Measurements from ENCODE around the gene IGF2BP2. TPM values are rescaled to one million over a fixed set of nuclear protein-coding genes. Genes with fewer than 3 reads are reported as not detected.
"Not testable (repeated sequence)": the region's sequence is repeated elsewhere in the genome, so short reads cannot be mapped to it uniquely, and the experiment has no call there.

Gene IGF2BP2
- total RNA-seq, 1 experiment from 2014 or later = 69.2 TPM

DNA sequence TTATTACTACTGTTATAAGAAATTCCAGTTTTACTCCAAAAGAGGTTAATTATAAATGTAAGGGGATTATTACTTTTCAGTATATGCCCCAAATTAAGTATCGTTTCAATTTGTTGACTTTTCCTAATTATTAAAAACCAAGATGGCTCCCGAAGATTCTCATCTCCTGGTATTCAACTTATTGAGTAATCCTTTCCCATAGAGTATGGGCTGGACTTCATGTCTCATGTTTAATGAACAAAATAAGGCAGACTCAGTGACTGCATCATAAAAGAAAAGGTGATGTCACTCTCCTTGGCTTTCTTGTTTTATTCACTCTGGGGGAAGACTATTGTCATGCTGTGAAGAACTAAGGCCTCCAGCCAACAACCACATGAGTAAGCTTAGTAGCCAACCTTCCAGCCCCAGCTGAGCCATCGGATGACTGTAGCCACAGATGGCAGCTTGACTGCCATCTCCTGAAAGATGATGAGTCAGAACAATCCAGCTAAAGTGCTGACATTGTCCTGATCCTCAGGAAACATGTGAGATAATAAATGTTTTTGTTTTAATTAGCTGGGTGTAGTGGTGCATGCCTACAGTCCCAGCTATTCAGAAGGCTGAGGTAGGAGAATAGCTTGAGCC, 17.3 kb downstream of the IGF2BP2 start:
- DNase-seq (ENCODE audit: low read depth) = peak; percentile 93

DNA sequence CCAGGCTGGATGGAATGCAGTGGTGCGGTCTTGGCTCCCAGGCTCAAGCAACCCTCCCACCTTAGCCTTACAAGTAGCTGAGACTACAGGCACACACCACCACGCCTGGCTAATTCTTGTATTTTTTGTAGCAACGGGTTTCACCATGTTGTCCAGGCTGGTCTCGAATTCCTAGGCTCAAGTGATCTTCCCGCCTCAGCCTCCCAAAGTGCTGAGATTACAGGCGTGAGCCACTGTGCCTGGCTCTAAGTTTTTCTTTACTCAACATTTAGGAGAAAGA, 26.1 kb downstream of the IGF2BP2 start:
- DNase-seq (ENCODE audit: low read depth) = not testable (repeated sequence)

DNA sequence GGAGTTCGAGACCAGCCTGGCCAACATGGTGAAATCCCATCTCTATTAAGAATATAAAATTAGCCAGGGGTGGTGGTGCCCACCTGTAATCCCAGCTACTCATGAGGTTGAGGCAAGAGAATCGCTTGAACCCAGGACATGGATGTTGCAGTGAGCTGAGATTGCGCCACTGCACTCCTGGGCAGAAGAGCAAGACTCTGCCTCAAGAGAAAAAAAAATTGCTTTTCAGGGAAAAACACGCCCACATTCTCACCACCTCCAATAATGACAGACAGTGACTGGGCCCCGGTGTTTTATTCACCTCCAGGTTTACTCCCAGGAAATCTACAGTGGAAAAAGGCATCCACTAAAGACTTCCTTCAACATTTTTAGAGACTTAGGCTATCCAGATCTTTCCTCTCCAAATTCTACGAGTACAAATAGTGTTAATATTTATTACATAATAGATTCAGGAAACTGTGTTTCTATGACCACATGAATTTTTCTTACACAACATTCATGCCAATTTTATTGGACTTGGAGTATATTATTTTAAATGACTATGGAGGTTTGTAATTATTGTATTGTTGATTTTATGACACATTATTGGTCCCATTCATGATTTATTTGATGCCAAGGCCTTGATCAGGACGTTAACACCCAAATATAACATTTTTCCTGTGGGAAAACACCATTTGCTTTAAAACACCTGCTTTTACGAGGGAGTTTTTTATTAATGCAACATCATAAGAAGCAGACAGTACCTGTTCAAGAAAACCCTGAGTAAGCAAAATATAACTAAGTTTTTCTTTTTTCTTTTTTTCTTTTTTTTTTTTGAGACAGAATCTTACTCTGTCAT, 26.6 kb downstream of the IGF2BP2 start:
- DNase-seq (ENCODE audit: low read depth) = no peak

DNA sequence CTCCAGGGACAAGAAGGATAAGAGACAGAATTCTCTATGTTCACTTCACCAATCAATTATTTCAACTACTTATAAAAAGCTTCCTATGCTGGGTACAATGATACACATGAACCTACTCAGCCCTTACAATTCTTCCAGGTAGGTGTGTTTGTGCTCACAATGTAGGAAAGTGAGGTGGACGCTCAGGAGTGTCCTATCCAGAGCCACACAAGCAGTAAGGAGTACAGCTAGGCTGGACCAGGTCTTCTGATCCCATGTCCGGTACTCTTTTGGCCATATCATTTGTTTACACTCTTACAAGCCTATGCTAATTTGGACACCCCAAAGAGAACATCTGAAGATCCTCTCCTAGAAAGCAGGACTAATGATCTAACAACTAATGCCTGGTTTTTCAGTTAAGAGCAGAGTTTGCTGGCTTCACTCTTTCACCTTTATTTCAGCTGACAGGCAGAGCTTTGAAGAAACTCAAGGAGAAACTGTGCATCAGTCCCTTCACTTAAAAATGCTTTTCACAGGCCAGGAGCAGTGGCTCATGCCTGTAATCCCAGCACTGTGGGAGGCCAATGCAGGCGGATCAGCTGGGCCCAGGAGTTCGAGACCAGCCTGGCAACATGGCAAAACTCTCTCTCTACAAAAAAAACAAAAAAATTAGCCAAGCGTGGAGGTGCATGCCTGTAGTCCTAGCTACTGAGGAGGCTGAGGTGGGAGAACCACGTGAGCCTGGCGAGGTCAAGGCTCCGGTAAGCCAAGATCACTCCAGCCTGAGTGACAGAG, 27.5 kb downstream of the IGF2BP2 start:
- DNase-seq (ENCODE audit: low read depth) = no peak

DNA sequence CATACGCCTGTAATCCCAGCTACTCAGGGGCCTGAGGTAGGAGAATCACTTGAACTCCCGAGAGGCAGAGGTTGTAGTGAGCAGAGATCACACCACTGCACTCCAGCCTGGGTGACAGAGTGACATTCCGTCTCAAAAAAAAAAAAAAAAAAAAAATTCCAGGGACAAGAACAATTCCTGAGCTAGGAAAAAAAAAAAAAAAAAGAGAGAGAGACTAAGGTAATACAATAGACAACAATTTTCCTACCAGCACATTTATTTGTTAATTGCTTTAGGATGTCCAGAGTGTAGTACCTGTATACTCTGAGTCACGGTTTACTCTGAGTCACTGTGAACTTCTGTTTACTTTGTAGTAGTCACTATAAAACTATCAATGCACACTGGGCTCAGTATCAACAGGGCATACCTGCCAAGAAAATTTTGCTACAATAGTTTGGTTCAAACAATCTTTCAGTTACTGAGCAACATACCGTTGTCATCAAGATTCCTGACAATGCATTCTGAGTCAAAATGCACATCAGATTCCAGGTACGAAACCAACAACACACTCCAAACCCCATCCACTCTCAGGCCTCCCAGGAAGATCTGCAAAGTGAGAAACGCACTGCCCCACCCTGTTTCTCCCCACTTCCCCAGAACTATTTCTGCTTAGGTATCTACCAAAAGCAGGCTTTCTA, 28.3 kb downstream of the IGF2BP2 start:
- DNase-seq (ENCODE audit: low read depth) = peak; percentile 71

DNA sequence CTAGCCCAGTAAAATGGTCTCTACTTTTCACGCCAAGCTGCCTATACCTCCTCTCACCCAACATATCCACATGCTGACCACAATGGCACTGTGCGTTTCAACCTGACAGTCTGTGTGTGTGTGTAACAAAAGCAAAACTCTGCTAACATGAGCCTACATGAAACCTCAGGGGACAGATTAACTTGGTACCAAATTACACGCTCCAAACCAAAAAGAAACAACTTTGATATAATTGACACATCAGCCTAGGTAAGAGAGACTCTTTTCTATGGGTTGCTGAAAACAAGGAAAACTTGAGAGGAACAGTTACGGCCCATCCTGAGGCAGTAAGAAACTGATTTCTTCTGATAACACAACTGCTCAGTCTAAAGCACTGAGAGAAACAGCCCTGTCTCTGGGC, 31.5 kb downstream of the IGF2BP2 start:
- no peak for DNase-seq (ENCODE audit: low read depth)

DNA sequence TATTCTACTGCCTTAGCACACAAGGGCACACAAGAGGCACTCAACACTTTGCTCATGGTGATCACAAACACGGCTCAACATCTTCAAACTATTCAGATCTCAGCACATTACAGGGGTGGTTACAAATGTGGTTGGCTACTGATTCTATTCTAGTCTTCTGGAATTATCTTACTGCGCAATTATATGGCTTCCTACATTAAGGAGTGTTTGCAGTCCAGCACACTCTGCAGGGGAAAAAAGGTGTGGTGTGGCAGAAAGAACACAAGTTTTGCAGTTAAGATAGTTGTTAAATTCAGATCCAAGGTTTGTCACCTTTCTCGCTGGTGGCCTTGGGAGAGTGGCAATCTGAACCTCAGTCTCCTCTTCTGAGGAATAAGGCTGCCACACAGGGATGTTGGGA, 31.9 kb downstream of the IGF2BP2 start:
- no peak for DNase-seq (ENCODE audit: low read depth)

DNA sequence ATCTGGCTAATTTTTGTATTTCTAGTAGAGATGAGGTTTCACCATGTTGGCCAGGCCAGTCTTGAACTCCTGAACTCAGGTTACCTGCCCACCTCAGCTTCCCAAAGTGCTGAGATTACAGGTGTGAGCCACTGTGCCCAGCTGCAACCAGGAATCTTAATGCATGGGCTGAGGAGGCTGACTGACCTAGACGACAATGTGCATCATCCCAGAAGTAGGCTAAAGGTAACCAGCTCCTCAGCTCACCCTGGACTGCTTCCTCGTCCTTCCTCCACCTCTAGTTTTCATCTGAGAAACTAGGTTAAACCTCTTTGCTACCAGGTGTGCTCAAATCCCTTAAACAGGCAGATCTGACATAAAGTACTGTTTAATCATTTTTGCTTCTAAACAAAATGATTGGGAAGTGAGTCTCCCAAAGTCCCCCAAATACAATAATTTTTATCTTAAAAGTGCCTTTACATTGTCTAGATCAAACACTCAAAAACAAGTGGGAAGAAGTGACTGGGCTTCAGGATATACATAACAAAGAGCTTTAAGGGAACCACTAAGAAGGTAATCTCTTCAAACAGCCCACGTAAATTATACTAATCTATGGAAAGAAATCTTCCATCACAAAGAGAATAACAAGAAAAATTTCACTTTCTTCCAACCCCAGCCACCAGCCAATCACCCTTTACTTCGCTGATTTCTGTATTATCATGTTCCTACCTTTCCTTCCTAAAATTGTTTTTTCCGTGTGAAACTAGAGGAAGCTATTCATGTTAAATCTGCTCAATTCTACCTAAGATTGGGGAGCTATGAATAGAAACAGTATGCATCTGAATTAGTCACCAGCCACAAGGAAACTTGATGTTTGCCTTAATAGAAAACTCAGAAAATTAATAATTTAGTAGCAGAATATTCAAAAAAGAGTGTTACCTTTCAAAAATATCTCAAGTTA, 34.7 kb downstream of the IGF2BP2 start:
- DNase-seq (ENCODE audit: low read depth) = no peak

DNA sequence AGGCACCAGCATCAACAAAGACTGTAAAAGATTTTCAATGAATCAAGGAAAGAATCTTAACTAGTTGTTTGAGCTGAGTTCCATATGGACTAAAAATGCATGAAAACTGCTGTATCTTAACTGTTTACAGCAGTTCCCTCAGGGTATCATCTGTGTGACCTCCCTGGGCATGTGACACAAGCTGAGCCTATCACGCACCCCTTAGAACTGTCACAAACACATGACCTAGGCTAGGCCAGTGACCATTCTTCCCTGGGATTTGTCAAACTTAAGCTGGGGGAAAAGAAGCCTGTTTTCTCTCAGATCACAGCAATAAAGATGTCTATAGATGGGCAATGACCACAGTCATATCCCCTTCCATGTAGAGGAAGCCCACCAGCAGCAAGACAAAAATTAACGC, 35.7 kb downstream of the IGF2BP2 start:
- no peak for DNase-seq (ENCODE audit: low read depth)

DNA sequence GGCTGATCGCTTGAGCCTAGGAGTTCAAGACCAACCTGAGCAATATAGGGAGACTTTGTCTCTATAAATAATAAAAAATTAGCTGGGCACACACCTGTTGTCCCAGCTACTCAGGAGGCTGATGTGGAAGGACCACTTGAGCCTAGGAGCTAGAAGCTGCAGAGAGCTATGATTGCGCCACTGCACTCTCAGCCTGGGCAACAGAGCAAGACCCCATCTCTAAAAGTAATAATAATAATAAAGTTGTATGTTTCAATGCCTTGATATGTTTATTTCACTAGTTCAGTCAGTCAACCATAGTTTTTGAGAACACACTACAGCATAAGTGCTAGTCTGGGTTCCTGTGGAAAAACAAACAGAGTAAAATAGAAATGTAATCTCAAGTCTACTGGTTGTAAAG, 36.5 kb downstream of the IGF2BP2 start:
- no peak for DNase-seq (ENCODE audit: low read depth)

DNA sequence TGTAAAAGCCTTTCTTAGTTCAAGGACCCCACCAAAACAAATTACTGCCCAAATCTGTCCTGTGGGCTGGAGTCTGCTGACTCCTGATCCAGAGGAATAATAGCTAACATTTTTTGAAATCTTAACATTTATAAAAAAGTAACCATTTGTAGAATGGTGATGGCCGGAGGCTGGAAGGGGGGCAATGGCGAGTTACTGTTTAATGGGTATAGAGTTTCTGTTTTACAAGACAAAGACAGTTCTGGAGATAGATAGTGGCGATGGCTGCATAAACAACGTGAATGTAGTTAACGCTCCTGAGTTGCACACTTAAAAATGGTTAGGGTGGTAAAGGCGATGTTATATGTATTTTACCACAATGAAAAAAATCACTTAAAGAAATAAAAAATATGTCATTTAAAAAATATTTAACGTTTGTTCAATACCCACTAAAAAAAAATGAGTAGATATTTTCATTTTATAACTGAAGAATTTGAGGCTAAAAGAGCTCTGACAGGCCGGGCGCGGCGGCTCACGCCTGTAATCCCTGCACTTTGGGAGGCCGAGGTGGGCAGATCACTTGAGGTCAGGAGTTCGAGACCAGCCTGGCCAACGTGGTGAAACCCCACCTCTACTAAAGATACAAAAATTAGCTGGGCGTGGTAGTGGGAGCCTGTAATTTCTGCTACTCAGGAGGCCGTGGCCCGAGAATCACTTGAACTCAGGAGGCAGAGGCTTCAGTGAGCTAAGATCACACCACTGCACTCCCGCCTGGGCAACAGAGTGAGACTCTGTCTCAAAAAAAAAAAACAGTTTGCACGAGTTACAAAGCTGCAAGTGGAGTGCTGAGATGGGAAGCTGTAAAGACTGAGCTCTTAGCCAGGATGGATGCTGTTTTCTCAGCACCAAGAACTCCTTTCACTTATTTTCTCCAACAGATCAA, 37.6 kb downstream of the IGF2BP2 start:
- DNase-seq (ENCODE audit: low read depth) = no peak

DNA sequence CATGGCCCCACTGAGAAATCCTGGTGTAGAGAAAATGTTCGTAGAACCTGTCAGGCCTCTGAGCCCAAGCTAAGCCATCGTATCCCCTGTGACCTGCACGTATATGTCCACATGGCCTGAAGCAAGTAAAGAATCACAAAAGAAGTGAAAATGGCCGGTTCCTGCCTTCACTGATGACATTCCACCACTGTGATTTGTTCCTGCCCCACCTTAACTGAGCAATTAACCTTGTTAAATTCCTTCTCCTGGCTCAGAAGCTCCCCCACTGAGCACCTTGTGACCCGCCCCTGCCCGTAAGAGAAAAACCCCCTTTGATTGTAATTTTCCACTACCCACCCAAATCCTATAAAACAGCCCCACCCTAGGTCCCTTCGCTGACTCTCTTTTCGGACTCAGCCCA, 38.6 kb downstream of the IGF2BP2 start:
- not testable (repeated sequence) for DNase-seq (ENCODE audit: low read depth)

DNA sequence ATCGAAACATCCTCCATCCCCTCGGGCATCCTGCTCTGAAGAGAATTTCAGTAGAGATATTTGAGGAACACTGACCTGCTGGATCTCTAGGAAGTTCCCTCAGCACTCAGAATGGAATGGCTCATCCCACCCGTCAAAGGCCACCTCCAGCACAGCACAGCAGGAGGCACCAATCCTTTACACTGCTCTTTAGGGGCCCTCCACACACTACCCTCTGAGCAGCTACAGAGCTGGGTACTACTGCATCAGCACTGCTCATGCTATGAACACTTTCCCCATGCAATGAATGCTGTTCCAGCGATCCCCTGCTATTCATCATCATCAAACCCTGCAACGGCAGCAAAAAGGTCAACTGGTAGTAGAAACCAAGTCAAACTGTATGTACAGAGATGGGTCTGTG, 40.5 kb downstream of the IGF2BP2 start:
- no peak for DNase-seq (ENCODE audit: low read depth)

DNA sequence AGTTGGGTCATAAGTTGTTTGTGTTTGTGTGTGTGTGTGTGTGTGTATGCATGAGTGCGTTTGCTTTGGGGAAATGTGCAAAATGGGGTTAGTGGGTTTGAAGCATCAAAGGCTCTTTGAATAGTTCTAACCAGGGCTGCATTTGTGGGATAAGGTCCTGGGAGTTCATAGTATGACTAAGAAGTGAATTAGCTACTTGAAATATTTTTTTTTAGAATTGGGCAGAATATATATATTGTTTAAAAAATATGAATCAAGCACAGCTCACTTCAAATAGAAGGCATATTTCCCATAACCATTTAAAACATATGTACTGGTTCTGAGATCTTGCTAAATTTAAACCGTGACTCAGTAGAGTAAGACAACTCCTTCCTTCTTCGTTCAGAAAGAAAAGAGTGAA, 43.1 kb downstream of the IGF2BP2 start:
- no peak for DNase-seq (ENCODE audit: low read depth)

DNA sequence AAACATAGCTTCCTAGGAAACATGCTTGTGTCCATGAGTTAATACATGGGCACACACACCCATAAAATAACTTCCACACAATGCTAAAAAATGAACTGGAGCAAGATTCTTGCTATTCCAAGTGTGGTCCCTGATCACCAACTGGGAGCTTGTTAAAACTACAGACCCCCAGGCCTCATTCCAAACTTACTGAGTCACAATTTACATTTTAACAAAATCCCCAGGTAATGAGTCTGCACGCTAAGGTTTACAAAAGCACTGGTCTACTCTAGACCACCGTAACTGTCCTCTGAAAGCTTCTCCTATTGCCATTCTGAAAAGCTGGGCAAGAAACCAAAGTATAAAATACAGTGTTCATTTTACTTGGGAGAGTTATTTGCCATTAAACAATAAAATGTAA, 45.4 kb downstream of the IGF2BP2 start:
- peak; percentile 58 for DNase-seq (ENCODE audit: low read depth)

DNA sequence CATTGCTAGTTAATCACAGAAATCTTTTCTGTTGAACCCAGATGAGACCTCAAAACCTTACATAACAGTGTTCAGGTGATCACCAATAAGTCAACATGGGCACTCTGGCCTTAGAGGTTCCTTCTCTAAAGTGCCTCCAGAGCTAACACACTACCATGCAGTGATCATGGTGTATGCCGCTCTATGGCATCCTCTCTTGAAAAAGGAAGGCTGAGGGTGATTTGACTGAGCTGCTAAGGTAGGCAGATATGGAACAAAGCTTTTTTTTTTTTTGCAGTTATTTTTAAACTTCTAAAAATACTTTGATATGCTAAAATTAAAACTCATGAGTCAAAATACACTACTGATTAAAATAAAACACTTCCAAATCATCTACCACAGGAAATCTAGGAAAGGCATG, 46.0 kb downstream of the IGF2BP2 start:
- DNase-seq (ENCODE audit: low read depth) = no peak

DNA sequence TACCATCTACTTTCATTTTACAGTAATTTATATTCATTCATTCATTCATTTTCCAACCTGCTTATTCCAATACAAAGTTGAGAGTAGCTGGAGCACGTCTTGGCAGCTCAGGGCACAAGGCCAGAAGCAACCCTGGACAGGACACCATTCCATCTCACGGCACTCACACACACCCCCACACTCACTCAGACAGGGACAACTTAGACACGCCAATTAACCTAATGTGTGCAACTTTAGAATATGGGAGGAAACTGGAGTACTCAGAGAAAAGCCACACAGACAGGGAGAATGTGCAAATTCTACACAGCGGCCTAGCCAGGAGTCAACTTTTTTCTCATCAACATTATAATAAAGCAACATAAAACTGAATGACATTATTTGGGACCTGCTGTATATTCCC, 46.7 kb downstream of the IGF2BP2 start:
- peak; percentile 33 for DNase-seq (ENCODE audit: low read depth)

DNA sequence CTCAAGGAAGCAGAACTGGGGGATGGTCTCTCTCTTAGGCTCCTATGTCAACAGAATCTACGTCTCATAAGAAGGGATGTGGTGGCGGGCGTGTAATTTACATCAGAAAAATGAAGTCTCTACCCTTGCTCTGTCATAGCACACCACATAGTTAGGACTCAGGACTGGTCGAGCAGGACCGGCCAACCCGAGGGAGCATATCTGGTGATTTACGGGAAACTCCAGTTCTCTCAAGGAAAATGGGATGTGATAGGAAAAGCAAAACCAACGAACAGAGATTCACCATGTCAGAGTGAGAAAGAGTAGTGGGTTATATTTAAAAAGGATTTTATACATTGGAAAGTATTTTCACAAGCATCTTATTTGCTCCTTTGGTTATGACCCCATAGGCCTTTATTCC, 54.7 kb downstream of the IGF2BP2 start:
- DNase-seq (ENCODE audit: low read depth) = no peak

DNA sequence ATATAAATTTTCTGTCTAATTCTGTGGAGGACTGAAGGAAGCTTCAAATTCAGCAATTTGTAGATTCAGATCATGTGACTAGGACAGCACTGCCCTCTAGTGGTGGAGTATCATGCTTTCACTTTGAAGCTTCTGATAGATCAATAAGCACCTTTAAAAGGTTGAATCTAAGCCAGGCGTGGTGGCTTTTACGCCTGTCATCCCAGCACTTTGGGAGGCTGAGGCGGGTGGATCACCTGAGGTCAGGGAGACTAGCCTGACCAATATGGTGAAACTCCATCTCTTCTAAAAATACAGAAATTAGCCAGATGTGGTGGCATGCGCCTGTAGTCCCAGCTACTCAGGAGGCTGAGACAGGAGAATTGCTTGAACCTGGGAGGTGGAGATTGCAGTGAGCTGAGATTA, 56.3 kb downstream of the IGF2BP2 start:
- peak; percentile 58 for DNase-seq (ENCODE audit: low read depth)

DNA sequence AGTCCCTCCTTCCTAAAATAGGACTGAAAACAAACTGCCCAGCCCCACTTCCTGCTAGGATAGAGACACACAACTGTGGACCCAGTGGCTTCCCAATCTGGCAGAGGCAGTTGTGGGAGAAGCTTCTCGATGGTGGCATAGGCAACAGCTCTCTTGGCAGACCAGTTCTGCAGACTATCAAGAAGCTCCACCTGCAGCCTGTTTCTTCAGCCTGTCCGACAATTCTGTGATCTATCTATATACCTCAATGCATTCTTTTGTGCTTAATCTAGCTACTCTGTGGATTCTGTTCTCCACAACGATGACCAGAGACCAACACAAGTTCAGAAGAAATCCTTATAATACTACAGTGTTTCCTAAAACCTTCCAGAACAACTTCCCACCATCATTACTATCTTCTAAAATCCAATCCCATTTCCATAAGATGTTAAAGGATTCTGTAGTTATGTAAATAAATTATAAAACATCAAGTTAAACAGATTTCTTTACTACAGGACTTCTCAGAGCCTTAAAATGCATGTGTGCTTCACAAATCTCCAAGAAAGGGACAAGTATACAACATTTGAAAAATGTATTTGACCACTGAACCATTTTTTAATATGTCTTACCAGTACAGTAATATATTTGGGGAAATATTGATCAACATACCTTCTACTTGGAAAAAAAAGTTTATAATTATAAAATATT, 57.7 kb downstream of the IGF2BP2 start:
- no peak for DNase-seq (ENCODE audit: low read depth)

All from Daoy (cell line).